Dendritic cell treated with granulocyte-macrophage colony-stimulating factor and Interleukin-4, amounts not matched to agents 40 ng/mL and 50 ng/mL, for 4 days (primary cell): ENCODE data around the gene HOXD13.

ENCODE experiments used
- H3K27ac Mint-ChIP-seq: one replicate; pipeline ENCODE4 v1.8.0; 2022; ENCODE audit warnings: mild to moderate bottlenecking, mixed read lengths
- H3K27me3 Mint-ChIP-seq: one replicate; pipeline ENCODE4 v1.8.0; 2022; ENCODE audit warnings: mild to moderate bottlenecking, mixed read lengths
- H3K36me3 Mint-ChIP-seq: one replicate; pipeline ENCODE4 v1.8.0; 2022; ENCODE audit warnings: low read depth, mixed read lengths
- H3K4me1 Mint-ChIP-seq: one replicate; pipeline ENCODE4 v1.8.0; 2022; ENCODE audit warnings: low read depth, mixed read lengths
- H3K4me3 Mint-ChIP-seq: one replicate; pipeline ENCODE4 v1.8.0; 2022; ENCODE audit warnings: mild to moderate bottlenecking, moderate library complexity, mixed read lengths
- H3K9me3 Mint-ChIP-seq: one replicate; pipeline ENCODE4 v1.8.0; 2022; ENCODE audit warnings: mixed read lengths
- intact Hi-C: fragments of 100-400 bp; cut with micrococcal nuclease; formaldehyde crosslinking; loops from one replicate; pipeline ENCODE4 v1.15.0; 2022

The HOXD13 gene

DNA sequence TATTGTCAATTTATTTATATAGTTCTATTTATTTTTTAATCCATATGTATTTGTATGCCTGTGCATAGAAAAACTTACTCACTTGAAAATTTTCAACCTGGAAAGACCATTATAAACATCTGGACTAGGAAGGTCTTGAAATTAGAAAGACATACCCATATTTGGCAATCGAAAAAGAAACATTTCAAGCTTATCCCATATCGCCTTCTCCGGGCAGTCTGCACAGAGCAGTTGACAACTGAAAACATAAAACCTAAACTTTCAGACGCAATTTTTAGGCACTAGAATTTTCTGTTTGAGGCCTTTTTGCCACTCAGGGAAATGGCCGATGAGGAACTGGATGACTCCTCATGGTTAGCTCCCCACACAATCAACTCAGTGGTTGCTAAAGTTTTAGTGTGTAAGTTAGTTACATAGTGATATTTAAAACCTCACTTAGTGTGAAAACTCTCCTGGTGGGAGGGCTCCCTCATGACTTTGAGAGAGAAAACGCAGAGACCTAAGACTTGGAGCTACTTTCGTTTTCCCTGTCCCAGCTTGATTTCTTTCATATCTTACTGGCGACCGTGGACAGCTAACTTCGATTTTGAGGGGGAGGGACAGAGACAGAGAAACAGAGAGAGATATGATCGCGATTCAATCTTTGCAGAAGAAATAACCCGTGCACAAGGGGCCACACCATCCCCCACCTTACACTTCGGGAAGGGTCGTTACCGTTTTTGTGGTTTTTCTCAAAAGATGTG is 3.9 kb downstream of the HOXD13 start:
- Mint-ChIP-seq H3K27me3 (peaks cover 94% of the 10 kb centered on the region), H3K4me3 (peak overlapping the region; percentile 71), H3K9me3 (no peaks in the 10 kb centered on the region), H3K4me1 (peaks cover 39% of the 10 kb centered on the region), H3K27ac (no peak overlapping the region), H3K36me3 (no peaks in the 10 kb centered on the region)
- intact Hi-C loops = loop anchor here (2.0 to 10.0 kb wide), 2 partner anchors 92 to 730 kb away; partner anchors contain the start of gene LNPK

DNA sequence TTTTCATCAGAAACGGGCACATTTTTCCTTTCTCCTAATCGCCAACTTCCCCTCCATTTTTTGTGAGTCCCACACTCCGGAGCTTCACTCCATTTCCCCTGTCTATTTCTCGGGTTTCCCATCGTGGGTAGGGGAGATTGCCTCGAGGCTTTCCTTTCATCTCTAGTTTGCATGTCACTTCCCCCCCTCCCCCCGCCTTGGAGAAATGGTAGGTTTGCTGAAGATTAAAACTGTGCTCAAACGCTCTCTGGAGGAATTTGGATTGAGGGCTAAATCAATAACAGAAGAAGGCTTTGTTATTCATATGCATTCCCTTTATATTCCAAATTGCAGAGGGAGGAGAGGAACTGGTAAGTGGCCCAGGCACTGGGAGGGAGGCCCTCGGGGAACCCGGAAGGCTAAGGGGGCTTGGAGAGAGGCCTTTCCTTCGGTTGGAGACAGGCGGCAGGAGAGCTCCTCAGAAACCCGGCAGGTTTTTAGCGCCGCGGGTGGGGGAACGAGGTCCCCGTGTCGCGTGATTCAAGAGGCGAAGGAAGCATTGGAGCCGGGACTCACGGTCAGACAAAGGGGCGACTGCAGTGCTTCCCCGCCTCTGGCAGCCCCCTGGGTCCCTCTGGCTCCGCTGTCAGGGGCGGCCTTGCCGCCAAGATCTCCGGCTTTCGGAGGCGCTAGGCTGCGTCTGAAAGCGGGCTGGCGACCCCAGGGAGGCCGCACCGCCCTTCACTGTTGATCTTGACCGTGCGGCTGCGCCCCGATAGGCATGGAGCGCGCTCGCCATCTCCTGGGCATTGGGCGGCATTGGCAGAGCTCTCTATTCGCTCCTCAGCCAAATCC is 4.7 kb downstream of the HOXD13 start:
- intact Hi-C loops = loop anchor here (1.0 to 10.0 kb wide), 4 partner anchors 92 to 846 kb away; partner anchors contain the start of gene LNPK

DNA sequence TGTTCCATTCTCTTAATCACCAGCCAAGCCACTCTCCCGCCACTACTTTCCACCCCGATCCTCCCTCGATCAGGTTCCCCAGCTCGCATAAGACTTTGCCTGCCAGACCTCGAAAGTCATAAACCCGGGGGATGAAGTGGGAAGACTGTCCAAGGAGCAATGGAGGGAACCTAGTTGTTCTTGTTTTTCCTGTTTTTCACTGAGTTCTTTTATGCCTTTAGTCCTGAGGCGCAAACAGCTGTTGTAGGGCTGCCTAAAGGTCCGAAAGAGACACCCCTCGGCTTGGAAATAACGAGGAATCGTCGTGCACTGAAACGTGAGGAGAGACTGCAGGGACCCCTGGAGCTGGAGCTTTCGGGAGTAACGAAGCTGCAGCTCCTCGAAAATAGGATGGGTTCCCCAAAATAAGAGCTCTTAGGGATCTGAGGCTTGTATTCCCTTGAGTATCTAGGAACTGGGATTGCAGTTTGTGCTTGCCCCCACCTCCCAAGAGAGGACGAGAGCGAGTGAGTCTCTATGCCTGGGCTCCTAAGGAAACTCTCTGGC is 5.4 kb downstream of the HOXD13 start:
- intact Hi-C loops = loop anchor here (1.0 to 10.0 kb wide), 4 partner anchors 93 to 847 kb away; partner anchors contain the start of gene LNPK
- Mint-ChIP-seq H3K4me3 (no peak overlapping the region), H3K36me3 (no peaks in the 10 kb centered on the region), H3K27ac (no peak overlapping the region), H3K9me3 (no peaks in the 10 kb centered on the region), H3K27me3 (peaks cover 99% of the 10 kb centered on the region), H3K4me1 (peaks cover 26% of the 10 kb centered on the region)

More for the DNA sequence above, 4.7 kb downstream of the HOXD13 start:
- Mint-ChIP-seq H3K27me3 (peaks cover 94% of the 10 kb centered on the region), H3K9me3 (no peaks in the 10 kb centered on the region), H3K4me3 (peak overlapping the region; percentile 71), H3K4me1 (peaks cover 31% of the 10 kb centered on the region), H3K27ac (no peak overlapping the region), H3K36me3 (no peaks in the 10 kb centered on the region)

DNA sequence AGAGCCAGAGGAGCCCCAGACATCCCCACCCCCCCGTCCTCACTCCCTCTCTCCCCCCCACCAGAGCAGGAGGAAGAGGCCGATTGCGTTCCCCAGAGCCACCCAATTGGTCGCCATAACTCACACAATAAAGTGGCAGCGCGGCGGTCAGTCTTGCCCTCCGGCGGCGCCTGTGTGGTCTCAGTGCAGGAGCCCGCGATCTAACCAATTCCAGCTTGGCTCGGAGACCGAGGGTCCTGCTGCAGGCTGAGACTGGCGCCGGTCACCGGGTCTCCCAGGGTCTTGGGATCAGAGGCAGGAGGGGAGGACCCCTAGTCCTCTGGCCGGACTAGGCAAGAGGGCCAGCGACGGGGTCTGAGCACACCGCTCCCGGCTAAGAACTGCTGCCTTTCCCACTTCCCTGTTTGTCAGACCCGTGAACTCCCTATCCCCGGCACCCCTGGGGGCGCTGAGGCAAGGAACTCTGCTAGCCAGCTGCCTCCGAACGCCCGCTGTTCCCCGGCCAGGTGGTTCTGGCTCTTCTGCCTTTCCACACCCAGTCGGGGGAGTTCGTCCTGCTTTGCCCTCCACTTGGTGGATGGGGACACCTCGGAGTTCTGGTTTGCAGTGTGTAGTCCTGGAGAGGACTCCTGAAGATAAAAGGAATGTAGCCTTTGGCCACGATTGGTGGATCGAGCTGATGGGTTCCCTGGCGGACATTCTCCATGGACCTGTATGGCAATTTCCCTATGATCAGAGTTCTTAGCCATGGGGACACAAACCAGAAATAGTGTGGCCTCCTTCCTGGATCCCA is 6.0 kb downstream of the HOXD13 start:
- no peak overlapping the region for H3K4me3 Mint-ChIP-seq
- no peaks in the 10 kb centered on the region for H3K36me3 Mint-ChIP-seq
- peaks cover 96% of the 10 kb centered on the region for H3K27me3 Mint-ChIP-seq
- no peaks in the 10 kb centered on the region for H3K9me3 Mint-ChIP-seq
- no peak overlapping the region for H3K27ac Mint-ChIP-seq
- H3K4me1 Mint-ChIP-seq = peaks cover 19% of the 10 kb centered on the region
- intact Hi-C loops = loop anchor here (10.0 kb wide), 1 partner anchor 94 kb away; the partner anchor contains the start of gene LNPK

DNA sequence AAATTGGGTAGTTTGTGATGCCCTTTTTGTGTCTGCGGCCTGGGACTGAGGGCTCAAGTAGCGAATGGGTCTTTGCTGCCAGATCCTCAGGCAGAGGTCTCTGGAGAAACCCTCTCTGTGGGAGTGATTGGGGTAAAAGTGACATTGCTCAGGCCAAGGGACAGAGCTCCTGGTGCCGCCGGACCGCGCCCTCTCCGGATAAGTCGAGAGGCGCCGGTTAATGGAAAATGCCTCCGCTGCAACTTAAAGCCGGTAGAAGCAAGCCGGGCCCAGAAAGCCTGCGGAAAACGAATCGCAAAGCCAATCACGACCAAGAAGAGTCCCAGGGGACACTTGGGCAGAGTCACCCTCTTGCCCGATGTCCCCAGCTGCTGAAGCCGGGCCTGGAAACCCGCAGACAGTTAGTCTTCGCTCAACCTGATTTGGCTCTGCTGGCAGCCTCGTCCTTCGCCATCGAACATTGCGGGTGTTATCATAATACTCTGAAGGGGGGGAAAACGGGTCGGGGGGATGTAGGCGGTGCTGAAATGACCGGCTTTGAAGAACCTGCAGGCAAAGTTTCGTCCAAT is 6.7 kb downstream of the HOXD13 start:
- H3K9me3 Mint-ChIP-seq = no peaks in the 10 kb centered on the region
- no peaks in the 10 kb centered on the region for H3K36me3 Mint-ChIP-seq
- intact Hi-C loops = loop anchor here (10.0 kb wide), 1 partner anchor 94 kb away; the partner anchor contains the start of gene LNPK
- peaks cover 17% of the 10 kb centered on the region for H3K4me1 Mint-ChIP-seq
- no peak overlapping the region for H3K4me3 Mint-ChIP-seq
- no peak overlapping the region for H3K27ac Mint-ChIP-seq
- H3K27me3 Mint-ChIP-seq = peaks cover 96% of the 10 kb centered on the region

DNA sequence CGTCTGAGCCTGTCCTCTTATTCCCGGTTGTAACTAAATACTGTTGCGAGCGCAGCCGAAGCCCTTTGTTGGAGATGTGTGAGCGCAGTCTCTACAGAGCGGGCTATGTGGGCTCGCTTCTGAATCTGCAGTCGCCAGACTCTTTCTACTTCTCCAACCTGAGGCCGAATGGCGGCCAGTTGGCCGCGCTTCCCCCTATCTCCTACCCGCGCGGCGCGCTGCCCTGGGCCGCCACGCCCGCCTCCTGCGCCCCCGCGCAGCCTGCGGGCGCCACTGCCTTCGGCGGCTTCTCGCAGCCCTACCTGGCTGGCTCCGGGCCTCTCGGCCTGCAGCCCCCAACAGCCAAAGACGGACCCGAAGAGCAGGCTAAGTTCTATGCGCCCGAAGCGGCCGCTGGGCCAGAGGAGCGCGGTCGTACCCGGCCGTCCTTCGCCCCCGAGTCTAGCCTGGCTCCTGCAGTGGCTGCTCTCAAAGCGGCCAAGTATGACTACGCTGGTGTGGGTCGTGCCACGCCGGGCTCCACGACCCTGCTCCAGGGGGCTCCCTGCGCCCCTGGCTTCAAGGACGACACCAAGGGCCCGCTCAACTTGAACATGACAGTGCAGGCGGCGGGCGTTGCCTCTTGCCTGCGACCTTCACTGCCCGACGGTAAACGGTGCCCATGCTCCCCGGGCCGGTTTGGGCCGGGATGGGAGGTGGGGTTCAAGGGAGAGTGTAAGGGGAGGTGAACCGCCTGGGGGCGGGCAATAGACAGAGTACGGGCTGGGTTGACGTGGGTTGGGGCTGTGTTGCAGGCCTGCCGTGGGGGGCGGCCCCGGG is 7.4 kb downstream of the HOXD13 start, which contains the start of gene HOXD12:
Gene HOXD12 (plus strand): TSS at position 68 of the 819 bp plus-strand sequence. CDS start 7 bp downstream, at position 75.
- Mint-ChIP-seq H3K4me1 (peaks cover 24% of the 10 kb centered on the region), H3K27ac (no peak within 1 kb of the TSS), H3K27me3 (peaks cover 96% of the 10 kb centered on the region), H3K36me3 (no peaks in the 10 kb centered on the region), H3K4me3 (no peak within 1 kb of the TSS), H3K9me3 (no peaks in the 10 kb centered on the region)
- intact Hi-C loops = loop anchor here (10.0 kb wide), 1 partner anchor 95 kb away; the partner anchor contains the start of gene LNPK

DNA sequence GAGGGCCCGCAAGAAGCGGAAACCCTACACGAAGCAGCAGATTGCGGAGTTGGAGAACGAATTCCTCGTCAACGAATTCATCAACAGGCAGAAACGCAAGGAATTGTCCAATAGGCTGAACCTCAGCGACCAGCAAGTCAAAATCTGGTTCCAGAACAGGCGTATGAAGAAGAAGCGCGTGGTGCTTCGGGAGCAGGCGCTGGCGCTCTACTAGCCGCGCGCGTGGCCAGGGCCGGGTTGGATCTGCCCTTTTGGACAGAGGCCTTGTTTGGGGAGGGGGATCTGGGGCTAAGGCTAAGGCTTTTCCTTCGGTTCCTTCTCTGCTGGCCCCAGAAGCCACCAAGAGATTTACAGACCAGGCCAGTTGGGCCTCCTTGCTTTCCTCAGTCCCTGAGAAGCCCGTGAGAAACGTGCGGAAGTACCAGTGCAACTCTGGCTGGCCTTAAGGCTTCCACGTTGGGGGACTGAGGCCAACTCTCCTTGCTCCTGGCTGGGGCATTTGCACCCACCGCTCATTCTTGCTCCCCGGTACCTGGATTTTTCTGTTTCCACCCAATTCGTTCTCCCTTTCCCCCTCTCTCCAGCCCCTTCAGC is 8.1 kb downstream of the HOXD13 start:
- H3K9me3 Mint-ChIP-seq = no peaks in the 10 kb centered on the region
- intact Hi-C loops = no loop called here
- H3K36me3 Mint-ChIP-seq = no peaks in the 10 kb centered on the region
- H3K4me3 Mint-ChIP-seq = no peak overlapping the region
- peaks cover 30% of the 10 kb centered on the region for H3K4me1 Mint-ChIP-seq
- H3K27me3 Mint-ChIP-seq = peaks cover 96% of the 10 kb centered on the region
- no peak overlapping the region for H3K27ac Mint-ChIP-seq

DNA sequence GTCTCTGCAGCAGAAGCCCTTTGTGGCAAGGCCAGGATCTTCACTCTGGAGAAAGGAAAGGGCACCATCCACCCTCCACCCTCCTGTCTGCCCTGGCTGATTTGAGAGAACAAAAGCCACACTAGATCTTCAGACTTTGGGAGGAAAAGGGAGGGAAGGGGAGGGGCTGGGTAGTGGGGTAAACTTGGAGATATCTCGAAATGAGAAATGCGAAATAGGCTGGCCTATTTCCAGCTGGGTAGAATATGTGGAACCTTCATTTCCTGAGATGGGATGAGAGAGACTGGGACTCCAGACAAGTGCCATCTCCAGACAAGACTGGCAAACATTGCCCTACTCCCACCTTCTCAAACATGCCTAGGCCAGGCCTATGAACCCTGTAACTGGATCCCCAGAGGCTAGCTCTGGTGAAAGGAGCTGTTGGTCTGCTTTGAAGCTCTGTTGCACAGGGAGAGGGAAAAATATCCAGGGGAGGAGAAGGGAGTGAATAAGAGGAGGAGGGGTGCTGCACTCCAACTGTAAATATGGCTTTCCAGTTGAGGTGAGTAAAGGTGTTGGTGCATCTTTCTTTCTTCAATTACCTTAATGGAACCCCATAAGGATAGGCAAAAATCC is 8.8 kb downstream of the HOXD13 start:
- no peak overlapping the region for H3K4me3 Mint-ChIP-seq
- H3K9me3 Mint-ChIP-seq = no peaks in the 10 kb centered on the region
- peaks cover 98% of the 10 kb centered on the region for H3K27me3 Mint-ChIP-seq
- intact Hi-C loops = no loop called here
- H3K4me1 Mint-ChIP-seq = peaks cover 36% of the 10 kb centered on the region
- H3K27ac Mint-ChIP-seq = no peak overlapping the region
- no peaks in the 10 kb centered on the region for H3K36me3 Mint-ChIP-seq

DNA sequence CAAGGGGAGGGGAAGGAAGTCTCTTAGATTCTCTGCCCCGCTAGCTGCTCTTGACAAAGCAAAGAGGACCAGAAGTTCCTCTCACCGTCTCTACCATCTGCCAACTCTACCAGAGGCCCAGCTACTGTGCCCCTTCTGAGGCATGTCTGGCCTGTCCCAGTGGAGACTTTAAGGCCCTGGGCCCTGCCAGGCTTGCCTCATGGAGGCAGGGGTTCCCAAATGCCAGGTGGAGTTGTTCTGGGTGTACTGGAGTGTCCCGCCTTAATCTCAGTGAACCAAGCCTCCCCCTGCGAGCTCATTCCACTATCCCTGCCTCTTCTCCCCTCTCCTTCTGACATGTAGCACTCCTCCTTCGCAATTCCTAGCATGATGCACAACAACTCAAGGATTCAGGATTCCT is 9.3 kb downstream of the HOXD13 start:
- no peak overlapping the region for H3K4me3 Mint-ChIP-seq
- intact Hi-C loops = no loop called here
- H3K4me1 Mint-ChIP-seq = peaks cover 34% of the 10 kb centered on the region
- no peaks in the 10 kb centered on the region for H3K9me3 Mint-ChIP-seq
- H3K27me3 Mint-ChIP-seq = peaks cover 95% of the 10 kb centered on the region
- no peak overlapping the region for H3K27ac Mint-ChIP-seq
- no peaks in the 10 kb centered on the region for H3K36me3 Mint-ChIP-seq

DNA sequence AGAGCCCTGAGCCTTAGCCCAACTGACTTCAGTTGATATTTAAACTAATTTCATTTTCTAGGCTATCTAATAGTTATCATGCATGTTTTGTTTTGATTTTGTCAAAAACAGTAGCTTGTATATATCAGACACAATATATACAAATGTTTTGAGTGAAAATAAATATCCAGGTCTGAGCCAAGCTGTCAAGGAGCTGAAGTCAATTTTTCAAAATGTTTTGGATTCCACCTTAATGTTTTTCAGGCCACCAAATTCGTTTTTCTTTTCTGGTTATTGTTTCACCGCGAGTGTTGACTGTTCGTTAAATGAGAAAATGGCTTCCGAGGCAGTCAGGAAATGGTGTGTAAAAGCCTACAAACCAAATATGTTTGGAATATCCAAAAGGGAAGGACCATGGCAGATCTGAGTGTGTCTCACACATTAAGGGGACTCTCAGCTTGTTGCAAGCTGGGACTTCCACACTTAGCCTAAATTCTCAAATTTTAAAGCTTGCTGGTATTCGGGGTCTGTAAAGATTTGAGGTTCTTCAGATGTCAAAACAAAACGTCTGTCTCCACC is 9.9 kb downstream of the HOXD13 start:
- H3K9me3 Mint-ChIP-seq = no peaks in the 10 kb centered on the region
- no peak overlapping the region for H3K4me3 Mint-ChIP-seq
- no peak overlapping the region for H3K27ac Mint-ChIP-seq
- H3K36me3 Mint-ChIP-seq = no peaks in the 10 kb centered on the region
- peaks cover 94% of the 10 kb centered on the region for H3K27me3 Mint-ChIP-seq
- intact Hi-C loops = no loop called here
- peaks cover 32% of the 10 kb centered on the region for H3K4me1 Mint-ChIP-seq

DNA sequence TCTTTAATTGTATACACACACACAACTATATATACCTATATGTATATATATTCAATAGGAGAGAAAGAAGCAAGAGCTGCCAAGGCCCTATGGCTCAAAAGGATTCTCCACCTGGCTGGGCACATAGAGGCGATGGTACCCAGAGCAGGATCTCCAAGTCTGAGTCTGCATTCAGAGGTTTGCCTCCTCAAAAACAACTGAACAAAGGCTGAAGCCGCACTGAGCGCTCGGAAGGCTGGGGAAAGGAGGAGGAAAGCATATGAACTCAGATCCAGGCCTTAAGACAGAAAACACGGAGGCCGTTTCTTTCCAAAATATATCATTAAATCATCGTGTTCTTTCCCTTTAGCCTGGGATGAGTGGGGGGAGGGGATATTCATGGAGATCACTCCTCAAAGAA is 10.7 kb downstream of the HOXD13 start:
- Mint-ChIP-seq H3K27me3 (peaks cover 86% of the 10 kb centered on the region), H3K9me3 (no peaks in the 10 kb centered on the region), H3K27ac (no peak overlapping the region), H3K4me3 (no peak overlapping the region), H3K4me1 (peaks cover 26% of the 10 kb centered on the region), H3K36me3 (no peaks in the 10 kb centered on the region)
- intact Hi-C loops = no loop called here
